ENCODE results near the gene ADAMTS12. TPM values are rescaled to one million over a fixed set of nuclear protein-coding genes. Genes with fewer than 3 reads are reported as not detected.
"Not testable (repeated sequence)": the region's sequence is repeated elsewhere in the genome, so short reads cannot be mapped to it uniquely, and the experiment has no call there.

Gene ADAMTS12
- polyA plus RNA-seq, 1 donor from 2014 or later, result not detected

GRCh38 chr5:33563530-33563929 lies 328.3 kb downstream of the ADAMTS12 start:
- Mint-ChIP-seq H3K4me3 (no peak overlapping the region), H3K4me1 (no peaks in the 10 kb centered on the region), H3K9me3 (peaks cover 0 to 4% (median 0%) of the 10 kb centered on the region in 3 donors), H3K27ac (no peak overlapping the region), H3K27me3 (no peaks in the 10 kb centered on the region), H3K36me3 (no peaks in the 10 kb centered on the region)

DNA sequence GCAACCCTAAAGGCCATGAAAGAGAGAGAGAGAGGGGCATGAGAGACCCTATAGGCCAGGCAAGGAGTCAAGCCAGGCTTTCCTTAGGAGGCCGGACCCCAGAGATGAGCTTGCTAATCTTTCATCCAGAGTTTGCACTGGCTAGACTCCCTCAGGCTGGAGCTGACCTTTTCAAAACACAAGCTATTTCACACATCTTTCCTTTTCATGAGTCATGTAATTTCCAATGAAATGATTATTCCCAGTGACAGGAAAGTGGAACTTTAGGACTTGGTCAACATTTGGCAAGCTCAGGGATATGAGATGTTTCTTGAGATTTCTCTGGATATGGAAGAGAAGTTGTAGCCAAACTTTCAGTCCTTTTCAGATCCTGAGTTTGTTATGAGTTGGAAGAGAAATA lies 333.3 kb downstream of the ADAMTS12 start:
- Mint-ChIP-seq H3K27me3 (no peaks in the 10 kb centered on the region), H3K9me3 (no peaks in the 10 kb centered on the region), H3K27ac (no peak overlapping the region), H3K4me1 (no peaks in the 10 kb centered on the region), H3K36me3 (no peaks in the 10 kb centered on the region), H3K4me3 (no peak overlapping the region)

DNA sequence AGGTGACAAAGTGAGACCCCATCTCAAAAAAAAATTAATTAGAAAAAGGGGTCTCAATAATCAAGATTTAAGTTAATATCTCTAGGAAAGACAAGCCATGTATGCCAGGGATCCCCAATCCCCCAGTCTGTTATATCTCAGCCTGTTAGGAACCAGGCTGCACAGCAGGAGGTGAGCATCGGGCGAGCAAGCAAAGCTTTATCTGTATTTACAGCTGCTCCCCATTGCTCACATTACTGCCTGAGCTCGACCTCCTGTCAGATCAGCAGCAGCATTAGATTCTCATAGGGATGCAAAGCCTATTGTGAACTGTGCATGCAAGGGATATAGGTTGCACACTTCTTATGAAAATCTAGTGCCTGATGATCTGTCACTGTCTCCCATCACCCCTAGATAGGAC lies 334.2 kb downstream of the ADAMTS12 start:
- Mint-ChIP-seq H3K4me1 (no peaks in the 10 kb centered on the region), H3K4me3 (no peak overlapping the region), H3K27me3 (no peaks in the 10 kb centered on the region), H3K27ac (no peak overlapping the region), H3K36me3 (no peaks in the 10 kb centered on the region), H3K9me3 (peaks cover 0 to 4% (median 0%) of the 10 kb centered on the region in 3 donors)

DNA sequence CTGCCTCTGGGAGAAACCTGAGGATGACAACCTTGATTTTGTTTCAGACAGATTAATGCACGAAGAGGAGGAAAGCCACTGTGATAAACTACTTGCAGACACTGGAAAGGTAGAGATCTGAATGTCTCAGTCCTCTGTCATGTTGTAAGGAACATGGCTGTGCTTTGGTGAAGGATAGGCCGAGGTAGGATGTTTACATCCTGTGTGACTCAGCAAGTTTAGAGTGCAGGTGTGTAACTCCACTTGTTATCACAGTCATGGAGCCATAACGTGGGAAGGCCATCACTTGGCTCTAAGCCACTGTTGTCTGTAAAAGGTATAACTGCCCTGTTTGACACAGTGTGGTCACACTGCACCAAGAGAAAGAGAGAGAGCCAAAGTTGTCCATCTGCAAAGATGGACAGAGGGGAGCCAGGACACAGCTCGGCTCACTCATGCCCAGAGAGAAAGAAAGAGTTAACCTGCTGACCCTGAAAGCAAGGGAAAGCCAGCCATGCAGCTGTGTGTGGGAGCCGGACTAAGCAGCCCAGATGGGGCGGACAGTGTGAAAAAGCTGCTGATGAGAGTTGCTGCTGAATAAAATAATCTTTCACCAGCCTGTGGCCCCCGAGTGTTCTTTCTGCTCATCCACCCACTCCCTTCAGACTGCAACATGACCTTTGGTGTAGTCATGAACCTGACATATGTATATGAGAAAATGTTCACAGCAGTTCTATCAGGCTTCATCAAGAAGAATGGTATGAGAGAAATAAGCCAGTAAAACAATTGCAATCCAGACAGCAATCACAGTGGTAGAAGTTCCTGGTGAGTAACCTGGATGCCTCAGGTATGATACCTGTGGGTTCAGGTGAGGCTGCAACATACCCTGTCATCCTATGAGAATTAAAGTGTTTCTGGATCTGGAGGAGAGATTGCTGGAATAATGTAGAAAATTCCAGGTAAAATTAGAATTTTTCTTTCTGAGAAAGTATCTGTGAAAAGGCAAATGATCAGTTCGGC lies 335.2 kb downstream of the ADAMTS12 start:
- peaks cover 3 to 4% (median 3%) of the 10 kb centered on the region in 3 donors for H3K9me3 Mint-ChIP-seq
- no peaks in the 10 kb centered on the region for H3K36me3 Mint-ChIP-seq
- no peaks in the 10 kb centered on the region for H3K4me1 Mint-ChIP-seq
- no peaks in the 10 kb centered on the region for H3K27me3 Mint-ChIP-seq
- no peak overlapping the region for H3K4me3 Mint-ChIP-seq
- H3K27ac Mint-ChIP-seq, result no peak overlapping the region

GRCh38 chr5:33549982-33550567 lies 341.7 kb downstream of the ADAMTS12 start:
- Mint-ChIP-seq H3K4me1 (no peaks in the 10 kb centered on the region), H3K4me3 (no peak overlapping the region), H3K27me3 (peaks cover 5% of the 10 kb centered on the region), H3K27ac (no peak overlapping the region), H3K36me3 (no peaks in the 10 kb centered on the region), H3K9me3 (peaks cover 3 to 4% (median 3%) of the 10 kb centered on the region in 3 donors)

DNA sequence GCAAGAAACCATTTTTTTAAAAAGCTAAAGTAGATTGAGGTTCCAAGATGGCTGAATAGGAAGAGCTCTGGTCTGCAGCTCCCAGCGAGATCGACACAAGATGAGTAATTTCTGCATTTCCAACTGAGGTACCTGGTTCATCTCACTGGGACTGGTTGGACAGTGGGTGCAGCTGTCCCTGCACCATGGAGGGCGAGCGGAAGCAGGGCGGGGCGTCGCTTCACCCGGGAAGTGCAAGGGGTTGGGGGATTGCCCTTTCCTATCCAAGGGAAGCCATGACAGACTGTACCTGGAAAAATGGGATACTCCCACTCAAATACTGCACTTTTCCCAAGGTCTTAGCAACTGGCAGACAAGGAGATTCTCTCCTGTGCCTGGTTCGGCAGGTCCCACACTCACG lies 352.0 kb downstream of the ADAMTS12 start:
- H3K4me3 Mint-ChIP-seq, H3K36me3 Mint-ChIP-seq, H3K27ac Mint-ChIP-seq: not testable (repeated sequence)

DNA sequence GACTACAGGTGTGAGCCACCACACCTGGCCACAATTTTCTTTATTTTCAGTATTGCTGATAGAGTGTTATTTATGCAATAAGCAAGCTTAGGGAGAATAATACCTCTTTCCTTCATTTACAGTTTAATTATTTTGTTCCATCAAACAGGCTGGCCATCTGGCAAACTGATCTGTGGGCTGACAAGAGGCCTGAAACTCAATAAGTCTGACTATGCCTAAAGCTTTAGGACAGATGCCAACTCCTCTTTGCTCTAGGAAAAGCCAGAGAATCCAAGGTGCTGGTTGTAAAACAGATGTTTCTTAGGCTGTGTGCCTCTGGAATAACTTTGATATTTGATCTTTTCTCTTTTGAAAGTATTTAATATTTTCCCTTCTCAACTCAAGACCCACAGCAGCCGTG lies 352.6 kb downstream of the ADAMTS12 start:
- Mint-ChIP-seq H3K4me3 (no peak overlapping the region), H3K27ac (no peak overlapping the region), H3K9me3 (peaks cover 0 to 6% (median 3%) of the 10 kb centered on the region in 3 donors), H3K4me1 (no peaks in the 10 kb centered on the region), H3K27me3 (peaks cover 5% of the 10 kb centered on the region), H3K36me3 (no peaks in the 10 kb centered on the region)

More for the DNA sequence above, 352.0 kb downstream of the ADAMTS12 start:
- not testable (repeated sequence) for H3K9me3 Mint-ChIP-seq, H3K4me1 Mint-ChIP-seq, H3K27me3 Mint-ChIP-seq

GRCh38 chr5:33538201-33538600 lies 353.6 kb downstream of the ADAMTS12 start:
- H3K4me1 Mint-ChIP-seq, result no peaks in the 10 kb centered on the region
- H3K9me3 Mint-ChIP-seq, result peaks cover 0 to 6% (median 5%) of the 10 kb centered on the region in 3 donors
- no peaks in the 10 kb centered on the region for H3K36me3 Mint-ChIP-seq
- H3K27me3 Mint-ChIP-seq, result peaks cover 5% of the 10 kb centered on the region
- H3K4me3 Mint-ChIP-seq, result no peak overlapping the region
- no peak overlapping the region for H3K27ac Mint-ChIP-seq

DNA sequence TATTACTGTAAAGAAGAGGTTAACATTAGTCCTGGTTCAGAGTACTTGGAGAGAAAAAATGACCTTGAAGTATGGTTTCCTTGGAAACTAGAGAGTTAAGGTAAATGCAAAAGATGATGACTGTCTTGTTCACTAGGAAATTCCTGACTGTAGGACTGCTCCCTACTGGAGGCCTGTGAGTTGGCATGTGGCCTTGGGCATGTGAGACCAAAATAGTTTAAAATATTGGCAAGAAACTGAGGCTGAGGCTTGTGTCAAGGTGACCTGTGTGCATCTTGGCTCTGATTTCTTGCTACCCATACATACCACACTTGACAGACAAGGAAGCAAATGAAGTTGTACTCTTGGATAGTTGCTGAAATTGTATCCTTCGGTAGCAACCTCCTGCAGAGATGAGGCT lies 354.6 kb downstream of the ADAMTS12 start:
- H3K4me1 Mint-ChIP-seq, result no peaks in the 10 kb centered on the region
- H3K27ac Mint-ChIP-seq, result no peak overlapping the region
- peaks cover 5% of the 10 kb centered on the region for H3K27me3 Mint-ChIP-seq
- no peaks in the 10 kb centered on the region for H3K36me3 Mint-ChIP-seq
- no peak overlapping the region for H3K4me3 Mint-ChIP-seq
- peaks cover 0 to 6% (median 5%) of the 10 kb centered on the region in 3 donors for H3K9me3 Mint-ChIP-seq

- Mint-ChIP-seq H3K4me1 (no peaks in the 10 kb centered on the region), H3K27ac (no peak overlapping the region), H3K27me3 (peaks cover 5% of the 10 kb centered on the region), H3K4me3 (no peak overlapping the region), H3K9me3 (peaks cover 0 to 6% (median 5%) of the 10 kb centered on the region in 3 donors), H3K36me3 (no peaks in the 10 kb centered on the region)
Measured at GRCh38 chr5:33536802-33537201, 355.0 kb downstream of the ADAMTS12 start.

GRCh38 chr5:33531824-33532223 lies 360.0 kb downstream of the ADAMTS12 start:
- peaks cover 0 to 7% (median 4%) of the 10 kb centered on the region in 3 donors for H3K9me3 Mint-ChIP-seq
- peaks cover 5% of the 10 kb centered on the region for H3K27me3 Mint-ChIP-seq
- H3K27ac Mint-ChIP-seq, result no peak overlapping the region
- no peak overlapping the region for H3K4me3 Mint-ChIP-seq
- no peaks in the 10 kb centered on the region for H3K36me3 Mint-ChIP-seq
- H3K4me1 Mint-ChIP-seq, result peaks cover 0 to 3% (median 0%) of the 10 kb centered on the region in 3 donors

DNA sequence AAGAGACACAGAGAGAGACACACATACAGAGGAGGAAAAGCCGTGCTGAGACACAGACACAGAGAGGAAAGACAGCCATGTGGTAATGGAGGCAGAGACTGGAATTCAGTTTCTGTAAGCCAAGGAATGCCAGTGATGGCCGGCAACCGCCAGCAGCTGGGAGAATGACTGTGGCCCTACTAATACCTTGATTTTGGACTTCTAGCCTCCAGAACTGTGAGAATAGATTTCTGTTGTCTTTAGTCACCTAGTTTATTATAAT lies 360.8 kb downstream of the ADAMTS12 start:
- Mint-ChIP-seq H3K36me3 (no peaks in the 10 kb centered on the region), H3K4me1 (peaks cover 0 to 3% (median 0%) of the 10 kb centered on the region in 3 donors), H3K27ac (no peak overlapping the region), H3K4me3 (no peak overlapping the region), H3K9me3 (peaks cover 0 to 7% (median 4%) of the 10 kb centered on the region in 3 donors), H3K27me3 (peaks cover 5% of the 10 kb centered on the region)

- Mint-ChIP-seq H3K4me3 (no peak overlapping the region), H3K27me3 (peaks cover 3% of the 10 kb centered on the region), H3K36me3 (no peaks in the 10 kb centered on the region), H3K27ac (no peak overlapping the region), H3K4me1 (peaks cover 0 to 3% (median 0%) of the 10 kb centered on the region in 3 donors), H3K9me3 (peaks cover 0 to 4% (median 2%) of the 10 kb centered on the region in 3 donors)
Measured at GRCh38 chr5:33530183-33531036, 361.4 kb downstream of the ADAMTS12 start.

DNA sequence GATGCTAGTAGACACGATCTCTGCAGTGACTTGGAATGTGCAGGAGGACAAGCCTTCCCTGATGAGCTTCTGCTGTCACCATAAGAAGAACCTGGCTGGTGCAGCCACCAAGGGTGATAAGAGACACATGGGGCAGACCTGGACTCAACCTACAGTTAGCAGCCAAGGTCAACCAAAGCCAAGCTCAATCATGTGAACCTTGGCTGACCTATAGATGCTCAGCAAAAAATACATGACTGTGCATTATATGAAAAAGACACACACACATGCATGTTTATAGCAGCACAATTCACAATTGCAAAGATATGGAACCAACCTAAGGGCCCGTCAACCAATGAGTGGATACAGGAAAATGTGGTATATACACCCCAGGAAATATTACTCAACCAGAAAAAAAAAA lies 364.1 kb downstream of the ADAMTS12 start:
- Mint-ChIP-seq H3K4me3 (no peak overlapping the region), H3K27ac (no peak overlapping the region), H3K36me3 (no peaks in the 10 kb centered on the region), H3K4me1 (peaks cover 0 to 3% (median 0%) of the 10 kb centered on the region in 3 donors), H3K9me3 (peaks cover 0 to 2% (median 0%) of the 10 kb centered on the region in 3 donors), H3K27me3 (peaks cover 3% of the 10 kb centered on the region)

DNA sequence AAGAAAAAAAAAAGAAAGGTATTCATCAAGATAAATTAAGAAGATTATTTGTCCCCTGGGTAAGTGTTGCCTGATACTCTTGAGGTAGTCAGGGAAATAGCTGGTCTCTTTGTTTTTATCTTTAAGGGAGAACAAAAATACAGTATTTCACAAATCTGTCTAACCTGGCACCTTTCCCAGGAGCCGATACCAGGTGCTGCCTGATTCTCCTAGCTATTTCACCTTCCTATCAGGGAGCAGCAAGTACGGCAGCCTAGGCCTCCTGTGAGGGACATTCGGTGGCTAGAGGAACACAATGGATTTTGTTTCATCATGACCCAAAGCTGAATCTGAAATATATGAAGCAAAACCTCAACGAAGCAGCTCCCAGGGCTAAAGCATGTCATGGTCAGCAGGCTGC lies 365.0 kb downstream of the ADAMTS12 start:
- Mint-ChIP-seq H3K36me3 (no peaks in the 10 kb centered on the region), H3K4me3 (no peak overlapping the region), H3K4me1 (peaks cover 0 to 3% (median 0%) of the 10 kb centered on the region in 3 donors), H3K9me3 (peaks cover 0 to 2% (median 0%) of the 10 kb centered on the region in 3 donors), H3K27ac (no peak overlapping the region), H3K27me3 (peaks cover 3% of the 10 kb centered on the region)
